ENCODE results near the gene FITM1. TPM values are rescaled to one million over a fixed set of nuclear protein-coding genes. Genes with fewer than 3 reads are reported as not detected.

Gene FITM1
- total and polyA plus RNA-seq, 2 experiments from 2014 or later: 0.53 TPM; not detected in 1

DNA sequence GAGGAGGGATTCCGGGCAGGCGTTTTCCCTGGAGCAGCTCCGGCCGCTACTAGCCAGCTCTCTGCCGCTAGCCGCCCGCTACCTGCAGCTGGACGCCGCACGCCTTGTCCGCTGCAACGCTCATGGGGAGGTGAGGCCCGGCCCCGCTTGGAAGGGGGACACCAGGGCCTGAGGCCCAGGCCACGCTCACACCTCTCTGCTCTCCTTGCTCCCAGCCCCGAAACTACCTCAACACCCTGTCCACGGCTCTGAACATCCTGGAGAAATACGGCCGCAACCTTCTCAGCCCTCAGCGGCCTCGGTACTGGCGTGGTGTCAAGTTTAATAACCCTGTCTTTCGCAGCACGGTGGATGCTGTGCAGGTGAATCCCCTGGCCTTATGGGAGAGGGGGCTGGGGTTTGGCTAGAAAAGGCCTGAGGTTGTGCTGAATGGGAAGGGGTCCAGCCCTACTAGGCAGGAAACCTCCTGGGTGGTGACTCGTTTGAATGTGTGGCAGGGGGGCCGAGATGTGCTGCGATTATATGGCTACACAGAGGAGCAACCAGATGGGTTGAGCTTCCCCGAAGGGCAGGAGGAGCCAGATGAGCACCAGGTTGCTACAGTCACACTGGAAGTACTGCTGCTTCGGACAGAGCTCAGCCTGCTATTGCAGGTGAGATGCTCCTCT is 17.4 kb downstream of the FITM1 start:
- H2AFZ ChIP-seq: no peak overlapping the region
- DNase-seq (ENCODE audit: low spot score) (no peak), ATAC-seq (no peak)
- H3K4me1 ChIP-seq (ENCODE audit: insufficient read depth): peaks cover 12% of the 10 kb centered on the region
- H3K27me3 Mint-ChIP-seq (ENCODE audit: insufficient read depth, low read depth, poor library complexity): peaks cover 11% of the 10 kb centered on the region
- H3K4me1 Mint-ChIP-seq: peaks cover 21% of the 10 kb centered on the region
- peaks cover 38% of the 10 kb centered on the region for H3K79me2 ChIP-seq (replicated peaks; ENCODE audit: insufficient read depth)
- peak overlapping the region; percentile 99 for H3K4me3 Mint-ChIP-seq
- no peak for TF ChIP-seq STAT1 (IDR thresholded peaks at IDR 0.05; ENCODE audit: unreplicated experiment)
- TF ChIP-seq, protein P1, sequence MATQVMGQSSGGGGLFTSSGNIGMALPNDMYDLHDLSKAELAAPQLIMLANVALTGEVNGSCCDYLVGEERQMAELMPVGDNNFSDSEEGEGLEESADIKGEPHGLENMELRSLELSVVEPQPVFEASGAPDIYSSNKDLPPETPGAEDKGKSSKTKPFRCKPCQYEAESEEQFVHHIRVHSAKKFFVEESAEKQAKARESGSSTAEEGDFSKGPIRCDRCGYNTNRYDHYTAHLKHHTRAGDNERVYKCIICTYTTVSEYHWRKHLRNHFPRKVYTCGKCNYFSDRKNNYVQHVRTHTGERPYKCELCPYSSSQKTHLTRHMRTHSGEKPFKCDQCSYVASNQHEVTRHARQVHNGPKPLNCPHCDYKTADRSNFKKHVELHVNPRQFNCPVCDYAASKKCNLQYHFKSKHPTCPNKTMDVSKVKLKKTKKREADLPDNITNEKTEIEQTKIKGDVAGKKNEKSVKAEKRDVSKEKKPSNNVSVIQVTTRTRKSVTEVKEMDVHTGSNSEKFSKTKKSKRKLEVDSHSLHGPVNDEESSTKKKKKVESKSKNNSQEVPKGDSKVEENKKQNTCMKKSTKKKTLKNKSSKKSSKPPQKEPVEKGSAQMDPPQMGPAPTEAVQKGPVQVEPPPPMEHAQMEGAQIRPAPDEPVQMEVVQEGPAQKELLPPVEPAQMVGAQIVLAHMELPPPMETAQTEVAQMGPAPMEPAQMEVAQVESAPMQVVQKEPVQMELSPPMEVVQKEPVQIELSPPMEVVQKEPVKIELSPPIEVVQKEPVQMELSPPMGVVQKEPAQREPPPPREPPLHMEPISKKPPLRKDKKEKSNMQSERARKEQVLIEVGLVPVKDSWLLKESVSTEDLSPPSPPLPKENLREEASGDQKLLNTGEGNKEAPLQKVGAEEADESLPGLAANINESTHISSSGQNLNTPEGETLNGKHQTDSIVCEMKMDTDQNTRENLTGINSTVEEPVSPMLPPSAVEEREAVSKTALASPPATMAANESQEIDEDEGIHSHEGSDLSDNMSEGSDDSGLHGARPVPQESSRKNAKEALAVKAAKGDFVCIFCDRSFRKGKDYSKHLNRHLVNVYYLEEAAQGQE (IDR thresholded peaks at IDR 0.05; ENCODE audit: unreplicated experiment): no peak
- no peak for TF ChIP-seq NANOG (IDR thresholded peaks at IDR 0.05; ENCODE audit: borderline replicate concordance)
- TF ChIP-seq CREB1 (CRISPR knock-in tag; IDR thresholded peaks at IDR 0.05; ENCODE audit: low read depth): no peak
- TF ChIP-seq, protein P2, sequence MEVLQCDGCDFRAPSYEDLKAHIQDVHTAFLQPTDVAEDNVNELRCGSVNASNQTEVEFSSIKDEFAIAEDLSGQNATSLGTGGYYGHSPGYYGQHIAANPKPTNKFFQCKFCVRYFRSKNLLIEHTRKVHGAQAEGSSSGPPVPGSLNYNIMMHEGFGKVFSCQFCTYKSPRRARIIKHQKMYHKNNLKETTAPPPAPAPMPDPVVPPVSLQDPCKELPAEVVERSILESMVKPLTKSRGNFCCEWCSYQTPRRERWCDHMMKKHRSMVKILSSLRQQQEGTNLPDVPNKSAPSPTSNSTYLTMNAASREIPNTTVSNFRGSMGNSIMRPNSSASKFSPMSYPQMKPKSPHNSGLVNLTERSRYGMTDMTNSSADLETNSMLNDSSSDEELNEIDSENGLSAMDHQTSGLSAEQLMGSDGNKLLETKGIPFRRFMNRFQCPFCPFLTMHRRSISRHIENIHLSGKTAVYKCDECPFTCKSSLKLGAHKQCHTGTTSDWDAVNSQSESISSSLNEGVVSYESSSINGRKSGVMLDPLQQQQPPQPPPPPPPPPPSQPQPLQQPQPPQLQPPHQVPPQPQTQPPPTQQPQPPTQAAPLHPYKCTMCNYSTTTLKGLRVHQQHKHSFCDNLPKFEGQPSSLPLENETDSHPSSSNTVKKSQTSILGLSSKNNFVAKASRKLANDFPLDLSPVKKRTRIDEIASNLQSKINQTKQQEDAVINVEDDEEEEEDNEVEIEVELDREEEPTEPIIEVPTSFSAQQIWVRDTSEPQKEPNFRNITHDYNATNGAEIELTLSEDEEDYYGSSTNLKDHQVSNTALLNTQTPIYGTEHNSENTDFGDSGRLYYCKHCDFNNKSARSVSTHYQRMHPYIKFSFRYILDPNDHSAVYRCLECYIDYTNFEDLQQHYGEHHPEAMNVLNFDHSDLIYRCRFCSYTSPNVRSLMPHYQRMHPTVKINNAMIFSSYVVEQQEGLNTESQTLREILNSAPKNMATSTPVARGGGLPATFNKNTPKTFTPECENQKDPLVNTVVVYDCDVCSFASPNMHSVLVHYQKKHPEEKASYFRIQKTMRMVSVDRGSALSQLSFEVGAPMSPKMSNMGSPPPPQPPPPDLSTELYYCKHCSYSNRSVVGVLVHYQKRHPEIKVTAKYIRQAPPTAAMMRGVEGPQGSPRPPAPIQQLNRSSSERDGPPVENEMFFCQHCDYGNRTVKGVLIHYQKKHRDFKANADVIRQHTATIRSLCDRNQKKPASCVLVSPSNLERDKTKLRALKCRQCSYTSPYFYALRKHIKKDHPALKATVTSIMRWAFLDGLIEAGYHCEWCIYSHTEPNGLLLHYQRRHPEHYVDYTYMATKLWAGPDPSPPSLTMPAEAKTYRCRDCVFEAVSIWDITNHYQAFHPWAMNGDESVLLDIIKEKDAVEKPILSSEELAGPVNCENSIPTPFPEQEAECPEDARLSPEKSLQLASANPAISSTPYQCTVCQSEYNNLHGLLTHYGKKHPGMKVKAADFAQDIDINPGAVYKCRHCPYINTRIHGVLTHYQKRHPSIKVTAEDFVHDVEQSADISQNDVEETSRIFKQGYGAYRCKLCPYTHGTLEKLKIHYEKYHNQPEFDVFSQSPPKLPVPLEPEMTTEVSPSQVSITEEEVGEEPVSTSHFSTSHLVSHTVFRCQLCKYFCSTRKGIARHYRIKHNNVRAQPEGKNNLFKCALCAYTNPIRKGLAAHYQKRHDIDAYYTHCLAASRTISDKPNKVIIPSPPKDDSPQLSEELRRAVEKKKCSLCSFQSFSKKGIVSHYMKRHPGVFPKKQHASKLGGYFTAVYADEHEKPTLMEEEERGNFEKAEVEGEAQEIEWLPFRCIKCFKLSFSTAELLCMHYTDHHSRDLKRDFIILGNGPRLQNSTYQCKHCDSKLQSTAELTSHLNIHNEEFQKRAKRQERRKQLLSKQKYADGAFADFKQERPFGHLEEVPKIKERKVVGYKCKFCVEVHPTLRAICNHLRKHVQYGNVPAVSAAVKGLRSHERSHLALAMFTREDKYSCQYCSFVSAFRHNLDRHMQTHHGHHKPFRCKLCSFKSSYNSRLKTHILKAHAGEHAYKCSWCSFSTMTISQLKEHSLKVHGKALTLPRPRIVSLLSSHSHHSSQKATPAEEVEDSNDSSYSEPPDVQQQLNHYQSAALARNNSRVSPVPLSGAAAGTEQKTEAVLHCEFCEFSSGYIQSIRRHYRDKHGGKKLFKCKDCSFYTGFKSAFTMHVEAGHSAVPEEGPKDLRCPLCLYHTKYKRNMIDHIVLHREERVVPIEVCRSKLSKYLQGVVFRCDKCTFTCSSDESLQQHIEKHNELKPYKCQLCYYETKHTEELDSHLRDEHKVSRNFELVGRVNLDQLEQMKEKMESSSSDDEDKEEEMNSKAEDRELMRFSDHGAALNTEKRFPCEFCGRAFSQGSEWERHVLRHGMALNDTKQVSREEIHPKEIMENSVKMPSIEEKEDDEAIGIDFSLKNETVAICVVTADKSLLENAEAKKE (CRISPR knock-in tag; IDR thresholded peaks at IDR 0.05): no peak
- no peak for TF ChIP-seq POLR2AphosphoS5 (IDR thresholded peaks at IDR 0.05; ENCODE audit: low read depth)
- no peak for TF ChIP-seq ZNF331 (CRISPR knock-in tag; IDR thresholded peaks at IDR 0.05; ENCODE audit: low read depth)
- TF ChIP-seq, protein P3, sequence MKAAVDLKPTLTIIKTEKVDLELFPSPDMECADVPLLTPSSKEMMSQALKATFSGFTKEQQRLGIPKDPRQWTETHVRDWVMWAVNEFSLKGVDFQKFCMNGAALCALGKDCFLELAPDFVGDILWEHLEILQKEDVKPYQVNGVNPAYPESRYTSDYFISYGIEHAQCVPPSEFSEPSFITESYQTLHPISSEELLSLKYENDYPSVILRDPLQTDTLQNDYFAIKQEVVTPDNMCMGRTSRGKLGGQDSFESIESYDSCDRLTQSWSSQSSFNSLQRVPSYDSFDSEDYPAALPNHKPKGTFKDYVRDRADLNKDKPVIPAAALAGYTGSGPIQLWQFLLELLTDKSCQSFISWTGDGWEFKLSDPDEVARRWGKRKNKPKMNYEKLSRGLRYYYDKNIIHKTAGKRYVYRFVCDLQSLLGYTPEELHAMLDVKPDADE (IDR thresholded peaks at IDR 0.05): no peak
- TF ChIP-seq EZH2phosphoT487 (IDR thresholded peaks at IDR 0.05; ENCODE audit: unreplicated experiment): no peak
- no peak for TF ChIP-seq JUNB (IDR thresholded peaks at IDR 0.05; ENCODE audit: unreplicated experiment)
- TF ChIP-seq, protein P4, sequence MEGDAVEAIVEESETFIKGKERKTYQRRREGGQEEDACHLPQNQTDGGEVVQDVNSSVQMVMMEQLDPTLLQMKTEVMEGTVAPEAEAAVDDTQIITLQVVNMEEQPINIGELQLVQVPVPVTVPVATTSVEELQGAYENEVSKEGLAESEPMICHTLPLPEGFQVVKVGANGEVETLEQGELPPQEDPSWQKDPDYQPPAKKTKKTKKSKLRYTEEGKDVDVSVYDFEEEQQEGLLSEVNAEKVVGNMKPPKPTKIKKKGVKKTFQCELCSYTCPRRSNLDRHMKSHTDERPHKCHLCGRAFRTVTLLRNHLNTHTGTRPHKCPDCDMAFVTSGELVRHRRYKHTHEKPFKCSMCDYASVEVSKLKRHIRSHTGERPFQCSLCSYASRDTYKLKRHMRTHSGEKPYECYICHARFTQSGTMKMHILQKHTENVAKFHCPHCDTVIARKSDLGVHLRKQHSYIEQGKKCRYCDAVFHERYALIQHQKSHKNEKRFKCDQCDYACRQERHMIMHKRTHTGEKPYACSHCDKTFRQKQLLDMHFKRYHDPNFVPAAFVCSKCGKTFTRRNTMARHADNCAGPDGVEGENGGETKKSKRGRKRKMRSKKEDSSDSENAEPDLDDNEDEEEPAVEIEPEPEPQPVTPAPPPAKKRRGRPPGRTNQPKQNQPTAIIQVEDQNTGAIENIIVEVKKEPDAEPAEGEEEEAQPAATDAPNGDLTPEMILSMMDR (conservative IDR thresholded peaks at IDR 0.05; ENCODE audit: low read depth in 2 of 2): no peak
- no peak for TF ChIP-seq ZNF114 (CRISPR knock-in tag; IDR thresholded peaks at IDR 0.05)
- no peak for TF ChIP-seq EZH2 (IDR thresholded peaks at IDR 0.05; ENCODE audit: low read depth, unreplicated experiment)
- H3F3A ChIP-seq (replicated peaks; ENCODE audit: low read depth): 0 out of 2 replicates have a peak, but pooled peaks cover 4% of the 10 kb centered on the region
- H3K27me3 ChIP-seq (ENCODE audit: insufficient read depth): no peaks in the 10 kb centered on the region
- H3K9me2 ChIP-seq (ENCODE audit: insufficient read depth): no peaks in the 10 kb centered on the region
- H3K27ac Mint-ChIP-seq: peak overlapping the region; percentile 82
- H3K36me3 ChIP-seq (ENCODE audit: insufficient read depth): peaks cover 31% of the 10 kb centered on the region
- H3K9me3 Mint-ChIP-seq: no peaks in the 10 kb centered on the region; the same call in 2 of the 3 replicates
- no peak overlapping the region for H3K27ac ChIP-seq (ENCODE audit: low read depth)
- peak overlapping the region; percentile 70 for H3K4me3 ChIP-seq
- peaks cover 68% of the 10 kb centered on the region for H3K36me3 Mint-ChIP-seq (ENCODE audit: low read depth)
- H3K4me2 ChIP-seq: peak overlapping the region; percentile 99
- H4K20me1 ChIP-seq (replicated peaks; ENCODE audit: insufficient read depth): peaks cover 7% of the 10 kb centered on the region; the same call in 1 of the 2 replicates
